Measurements from ENCODE around the gene CYSTM1.

CYSTM1 gene

GRCh38 chr5:140189977-140190871, 15.2 kb downstream of the CYSTM1 start:
- TF ChIP-seq, protein P1, sequence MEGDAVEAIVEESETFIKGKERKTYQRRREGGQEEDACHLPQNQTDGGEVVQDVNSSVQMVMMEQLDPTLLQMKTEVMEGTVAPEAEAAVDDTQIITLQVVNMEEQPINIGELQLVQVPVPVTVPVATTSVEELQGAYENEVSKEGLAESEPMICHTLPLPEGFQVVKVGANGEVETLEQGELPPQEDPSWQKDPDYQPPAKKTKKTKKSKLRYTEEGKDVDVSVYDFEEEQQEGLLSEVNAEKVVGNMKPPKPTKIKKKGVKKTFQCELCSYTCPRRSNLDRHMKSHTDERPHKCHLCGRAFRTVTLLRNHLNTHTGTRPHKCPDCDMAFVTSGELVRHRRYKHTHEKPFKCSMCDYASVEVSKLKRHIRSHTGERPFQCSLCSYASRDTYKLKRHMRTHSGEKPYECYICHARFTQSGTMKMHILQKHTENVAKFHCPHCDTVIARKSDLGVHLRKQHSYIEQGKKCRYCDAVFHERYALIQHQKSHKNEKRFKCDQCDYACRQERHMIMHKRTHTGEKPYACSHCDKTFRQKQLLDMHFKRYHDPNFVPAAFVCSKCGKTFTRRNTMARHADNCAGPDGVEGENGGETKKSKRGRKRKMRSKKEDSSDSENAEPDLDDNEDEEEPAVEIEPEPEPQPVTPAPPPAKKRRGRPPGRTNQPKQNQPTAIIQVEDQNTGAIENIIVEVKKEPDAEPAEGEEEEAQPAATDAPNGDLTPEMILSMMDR (IDR thresholded peaks at IDR 0.05): no peak

DNA sequence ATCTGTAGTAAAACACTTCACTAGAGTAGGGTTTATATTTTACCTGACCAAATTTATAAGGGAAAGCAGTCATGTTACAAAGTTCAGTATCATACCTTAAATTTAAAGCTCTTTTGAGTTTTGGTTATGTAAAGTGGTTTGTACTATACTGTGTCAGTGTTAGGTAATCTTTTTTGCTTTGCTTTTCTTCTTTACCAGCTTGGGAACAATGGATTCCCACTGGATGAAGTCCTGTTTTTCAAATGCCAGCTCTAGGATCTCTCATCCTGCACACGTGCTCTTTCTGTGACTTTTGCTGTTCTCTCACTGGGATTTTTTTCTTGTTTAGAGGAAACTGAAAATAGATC, 15.9 kb downstream of the CYSTM1 start:
- TF ChIP-seq, protein P1 (IDR thresholded peaks at IDR 0.05): no peak

DNA sequence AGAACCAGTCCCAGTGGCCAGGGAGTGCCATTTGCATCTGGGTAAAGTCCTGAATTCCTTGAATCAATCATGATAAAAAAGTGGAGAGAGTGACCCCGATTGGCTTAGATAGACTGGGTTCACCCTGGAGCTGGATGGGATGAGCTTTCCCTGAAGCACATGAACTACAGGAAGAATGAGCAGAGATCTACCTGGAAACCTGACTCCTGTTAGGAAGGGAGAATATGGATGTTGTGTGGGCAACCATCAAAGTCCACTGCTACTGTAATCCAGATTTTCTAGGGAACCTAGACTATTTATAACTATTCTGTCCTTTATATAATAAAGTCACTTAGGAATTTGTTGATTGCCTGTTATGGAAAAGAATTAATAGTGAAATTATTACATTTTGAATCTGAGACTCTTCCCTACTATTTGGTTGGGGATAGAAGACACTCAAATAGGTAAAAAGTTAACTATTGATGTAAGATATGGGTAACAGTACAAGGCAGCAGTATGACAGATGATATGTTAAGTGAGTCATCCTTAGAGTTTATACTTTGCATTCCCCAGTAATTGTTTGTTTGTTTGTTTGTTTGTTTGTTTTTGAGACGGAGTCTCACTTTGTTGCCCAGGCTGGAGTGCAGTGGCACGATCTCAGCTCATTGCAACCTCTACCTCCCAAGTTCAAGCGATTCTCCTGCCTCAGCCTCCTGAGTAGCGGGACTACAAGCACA, 17.9 kb downstream of the CYSTM1 start:
- TF ChIP-seq, protein P1 (IDR thresholded peaks at IDR 0.05): no peak

- TF ChIP-seq, protein P1 (IDR thresholded peaks at IDR 0.05): no peak
These were observed 19.7 kb downstream of the CYSTM1 start for GRCh38 chr5:140194662-140195061.

- TF ChIP-seq, protein P1 (IDR thresholded peaks at IDR 0.05): no peak
These were observed 21.3 kb downstream of the CYSTM1 start for GRCh38 chr5:140196115-140196814.

DNA sequence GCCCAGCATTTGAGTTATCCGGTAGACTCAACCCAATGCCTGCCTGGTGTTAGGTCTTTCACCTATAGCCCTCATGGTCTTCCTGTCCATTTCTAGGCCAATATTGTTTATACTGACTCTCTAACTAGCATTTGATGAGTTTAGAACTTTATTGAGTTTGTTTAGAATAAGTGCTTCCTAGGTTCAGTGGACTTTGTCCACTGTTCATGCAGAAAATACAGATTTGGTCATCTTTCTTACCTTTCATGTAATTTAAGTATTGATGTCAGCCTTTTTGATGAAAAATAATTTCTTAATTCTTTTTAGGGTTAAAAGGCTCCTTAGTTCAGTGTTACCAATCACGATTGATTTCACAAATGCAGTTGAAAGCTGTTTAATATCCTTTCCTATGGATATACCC, 22.0 kb downstream of the CYSTM1 start:
- TF ChIP-seq, protein P1 (IDR thresholded peaks at IDR 0.05): no peak

DNA sequence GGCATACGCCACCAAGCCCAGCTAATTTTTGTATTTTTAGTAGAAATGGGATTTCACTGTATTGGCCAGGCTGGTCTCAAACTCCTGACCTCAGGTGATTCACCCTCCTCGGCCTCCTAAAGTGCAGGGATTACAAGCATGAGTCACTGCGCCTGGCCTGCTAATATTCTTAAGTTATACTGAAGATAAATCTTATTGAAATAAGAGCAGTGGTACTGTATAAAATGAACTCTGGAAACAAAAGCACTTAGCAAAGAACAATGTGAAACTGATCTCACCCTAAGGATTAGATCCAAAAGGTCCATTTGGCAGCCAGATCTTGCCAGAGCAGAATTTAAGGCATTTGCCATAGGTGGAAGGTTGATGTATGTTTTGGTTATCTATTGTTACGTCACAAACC, 27.1 kb downstream of the CYSTM1 start:
- TF ChIP-seq, protein P1 (IDR thresholded peaks at IDR 0.05): no peak

Data from LNCAP (cell line).